NCI-H1930 (cell line): ENCODE measurements around the gene VDR.

Experiments
- DNase-seq, 2 experiments: peaks; one replicate each; lab custom pipeline; 2025; lab: John Stamatoyannopoulos, UW

The VDR gene

GRCh38 chr12:47793015-47793681, 111.6 kb downstream of the VDR start:
- DNase-seq: no peak

GRCh38 chr12:47791874-47792273, 112.9 kb downstream of the VDR start:
- DNase-seq: no peak
